8988T (cell line): ENCODE measurements around the gene IP6K1.
"Not testable (repeated sequence)": the region's sequence is repeated elsewhere in the genome, so short reads cannot be mapped to it uniquely, and the experiment has no call there.

ENCODE experiments used
- DNase-seq: peaks from one replicate; pipeline ENCODE4 v3.0.0; 2011

Gene IP6K1

GRCh38 chr3:49685846-49686245 lies 100.5 kb downstream of the IP6K1 start:
- not testable (repeated sequence) for DNase-seq

DNA sequence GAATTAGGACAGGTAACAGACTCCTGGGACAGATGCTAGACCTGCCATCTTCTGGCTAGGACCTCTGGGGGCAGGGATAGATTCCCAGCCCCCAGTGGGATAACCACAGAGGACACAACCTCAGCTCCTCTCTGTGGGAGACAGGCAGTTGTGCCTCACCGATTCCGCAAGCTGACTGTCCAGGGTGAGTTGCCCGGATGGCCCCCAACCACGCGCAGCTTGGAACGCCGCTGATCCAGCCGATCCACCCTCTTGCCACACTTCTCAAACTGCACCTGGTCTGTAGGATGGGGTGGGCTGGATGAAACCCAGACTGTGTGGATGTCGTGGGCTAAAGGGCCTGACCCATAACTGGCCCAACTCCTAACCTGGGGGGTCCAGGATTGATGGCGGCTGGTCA lies 101.2 kb downstream of the IP6K1 start:
- not testable (repeated sequence) for DNase-seq

GRCh38 chr3:49684453-49684852 lies 101.9 kb downstream of the IP6K1 start:
- DNase-seq: not testable (repeated sequence)

GRCh38 chr3:49683162-49683561 lies 103.2 kb downstream of the IP6K1 start:
- DNase-seq: no peak

DNA sequence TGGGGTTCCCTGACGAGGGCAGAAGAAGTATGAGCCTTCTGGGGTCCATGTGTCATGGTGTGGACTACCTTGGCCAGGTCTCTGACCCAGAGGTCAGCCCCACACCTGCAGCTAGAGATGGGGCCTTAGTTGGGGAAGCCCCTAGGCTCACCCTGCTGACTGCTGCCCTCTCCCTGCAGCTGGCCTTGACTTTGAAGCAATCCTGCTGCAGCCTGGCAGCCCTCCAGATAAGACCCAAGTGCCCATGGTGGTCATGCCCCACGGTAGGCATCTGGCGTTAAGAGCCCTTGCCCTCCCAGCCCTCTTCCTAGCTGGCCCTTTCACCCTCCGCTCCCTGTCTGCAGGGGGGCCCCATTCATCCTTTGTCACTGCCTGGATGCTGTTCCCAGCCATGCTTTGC lies 104.8 kb downstream of the IP6K1 start:
- no peak for DNase-seq

- DNase-seq: no peak
Measured at GRCh38 chr3:49681232-49681522, 105.2 kb downstream of the IP6K1 start.

DNA sequence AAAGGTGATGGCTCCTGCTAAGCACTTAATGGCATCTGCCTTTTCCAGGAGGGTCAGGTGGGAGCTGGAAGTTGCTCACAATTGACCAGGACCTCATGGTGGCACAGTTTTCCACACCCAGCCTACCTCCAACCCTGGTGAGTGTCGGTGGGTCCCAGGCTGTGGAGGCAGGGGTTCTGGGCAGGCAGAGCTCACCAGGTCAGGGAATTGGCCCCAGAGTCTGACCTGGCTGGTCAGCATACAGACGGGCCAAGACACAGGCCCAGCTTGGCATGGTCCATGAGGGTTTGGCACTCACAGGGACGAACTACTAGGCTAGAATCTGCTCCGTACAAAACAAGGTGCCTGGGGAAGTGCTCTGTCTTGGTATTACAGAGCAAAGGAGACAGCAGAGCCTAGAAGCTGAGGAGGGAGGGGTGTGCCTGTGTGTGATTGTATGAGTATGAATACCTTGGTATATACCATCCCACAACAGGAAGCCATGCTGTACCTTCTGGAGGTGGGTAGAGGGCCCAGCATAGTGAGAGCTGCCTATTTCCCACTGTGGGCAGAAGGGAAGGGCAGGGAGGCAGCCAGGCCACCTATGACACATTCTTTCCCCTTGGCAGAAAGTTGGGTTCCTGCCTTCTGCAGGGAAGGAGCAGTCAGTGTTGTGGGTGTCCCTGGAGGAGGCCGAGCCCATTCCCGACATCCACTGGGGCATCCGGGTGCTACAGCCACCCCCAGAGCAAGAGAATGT lies 105.7 kb downstream of the IP6K1 start:
- no peak for DNase-seq

DNA sequence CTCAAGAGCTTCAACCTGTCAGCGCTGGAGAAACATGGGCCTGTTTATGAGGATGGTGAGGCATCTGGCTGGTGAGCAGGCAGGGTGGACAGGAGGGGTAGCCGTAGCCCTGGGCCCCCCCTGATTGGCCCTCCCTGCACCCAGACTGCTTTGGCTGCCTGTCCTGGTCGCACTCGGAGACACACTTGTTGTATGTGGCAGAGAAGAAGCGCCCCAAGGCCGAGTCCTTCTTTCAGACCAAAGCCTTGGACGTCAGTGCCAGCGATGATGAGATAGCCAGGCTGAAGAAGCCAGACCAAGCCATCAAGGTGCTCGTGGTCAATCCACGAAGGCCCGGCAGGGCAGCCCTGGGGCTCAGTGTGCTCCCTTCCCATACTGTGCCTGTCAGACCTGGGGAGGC lies 110.4 kb downstream of the IP6K1 start:
- DNase-seq: no peak

- DNase-seq: no peak
Measured at GRCh38 chr3:49674497-49674983, 111.8 kb downstream of the IP6K1 start.
